C4-2B (cell line): ENCODE results near the gene RSRC1.

Experiments used
- CTCF ChIP-seq: fragments of 450-650 bp; conservative IDR thresholded peaks from 2 replicates; pipeline ENCODE4 v1.5.1; 2017; ENCODE audit warnings: mild to moderate bottlenecking
- ZFX ChIP-seq: fragments of 450-650 bp; IDR thresholded peaks from 2 replicates; pipeline ENCODE4 v1.6.1; 2017

DNA sequence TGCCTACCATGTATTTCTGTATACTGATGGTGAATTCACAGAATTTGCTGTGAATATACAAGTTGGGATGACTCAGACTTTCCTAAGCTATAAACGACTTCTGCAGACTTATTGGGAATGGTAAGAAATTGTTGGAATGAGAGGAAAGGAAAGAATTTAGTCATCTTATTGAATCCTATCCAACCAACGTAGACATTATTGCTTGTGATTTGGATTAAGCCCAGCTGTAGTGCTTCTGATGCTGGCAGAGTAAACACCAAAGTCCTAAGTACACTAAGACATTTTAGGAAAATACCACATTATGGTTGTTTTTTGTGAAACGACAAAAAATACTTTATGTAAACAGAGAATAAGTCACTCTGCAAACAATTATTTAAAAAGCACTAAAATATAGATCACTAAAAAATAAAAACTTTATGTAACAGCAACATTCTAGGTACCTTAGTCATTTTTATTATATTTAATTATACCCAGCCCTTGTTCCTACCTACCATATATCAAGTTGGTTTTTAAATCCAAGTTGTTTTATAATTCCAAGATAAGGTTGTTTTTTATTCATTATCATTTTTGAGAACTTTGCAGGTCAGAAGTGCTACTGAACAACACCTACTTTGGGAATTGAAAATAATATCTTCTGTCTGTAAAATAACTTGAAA, 361.9 kb downstream of the RSRC1 start:
- no peak for TF ChIP-seq CTCF
- no peak for TF ChIP-seq ZFX
